ENCODE measurements around the gene AGRN. TPM values are rescaled to one million over a fixed set of nuclear protein-coding genes. Genes with fewer than 3 reads are reported as not detected.

AGRN gene
- total RNA-seq, 8 experiments from 2014 or later, result 27.0 to 120 (median 64.2) TPM

DNA sequence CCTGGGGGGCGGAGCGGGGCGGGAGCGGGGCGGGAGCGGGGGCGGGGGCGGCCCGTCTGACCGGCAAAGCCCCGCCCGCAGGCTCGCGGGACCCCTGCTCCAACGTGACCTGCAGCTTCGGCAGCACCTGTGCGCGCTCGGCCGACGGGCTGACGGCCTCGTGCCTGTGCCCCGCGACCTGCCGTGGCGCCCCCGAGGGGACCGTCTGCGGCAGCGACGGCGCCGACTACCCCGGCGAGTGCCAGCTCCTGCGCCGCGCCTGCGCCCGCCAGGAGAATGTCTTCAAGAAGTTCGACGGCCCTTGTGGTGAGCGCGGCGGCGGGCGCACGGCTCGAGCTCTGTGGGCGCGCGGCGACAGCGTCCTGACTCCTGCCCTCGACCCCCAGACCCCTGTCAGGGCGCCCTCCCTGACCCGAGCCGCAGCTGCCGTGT, 21.2 kb downstream of the AGRN start:
- 40% methylated on average over 4 of the region's 60 CpGs; no CpG with 5 or more reads in 9 of the 10 experiments for WGBS, 10 experiments
- H3K4me1 ChIP-seq (replicated peaks in 1 of 2), result peaks cover 27 to 32% of the 10 kb centered on the region in 2 donors
- H3K27ac ChIP-seq, result no peak overlapping the region
- ATAC-seq (replicated peaks in 6 of 8), result peak in 7 of 8 experiments; percentile 10 to 44 (median 36)
- in situ Hi-C loops (cut with MboI; ENCODE audit: low pct_unique_long_range_greater_than_20kb in 2 of 9, low sequenced_read_pairs in 9 of 9, unreplicated experiment in 9 of 9), result no loop called here
- peak overlapping the region in 1 of 5 donors; percentile 11 for H3K4me3 ChIP-seq

DNA sequence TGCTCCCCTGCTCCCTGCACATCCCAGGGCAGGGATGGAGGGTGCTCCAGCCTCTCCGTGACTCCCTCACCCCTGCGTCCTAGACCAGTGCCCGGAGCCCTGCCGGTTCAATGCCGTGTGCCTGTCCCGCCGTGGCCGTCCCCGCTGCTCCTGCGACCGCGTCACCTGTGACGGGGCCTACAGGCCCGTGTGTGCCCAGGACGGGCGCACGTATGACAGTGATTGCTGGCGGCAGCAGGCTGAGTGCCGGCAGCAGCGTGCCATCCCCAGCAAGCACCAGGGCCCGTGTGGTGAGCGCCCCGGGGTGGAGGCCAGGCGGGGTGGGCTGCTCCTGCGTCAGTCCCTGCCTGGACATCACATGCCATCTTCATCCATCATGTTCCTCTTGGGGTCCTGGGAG, 22.0 kb downstream of the AGRN start:
- 90 to 100% methylated on average over 8 to 14 of the region's 25 CpGs; no CpG with 5 or more reads in 8 of the 10 experiments for WGBS, 10 experiments
- in situ Hi-C loops (cut with MboI; ENCODE audit: low pct_unique_long_range_greater_than_20kb in 2 of 9, low sequenced_read_pairs in 9 of 9, unreplicated experiment in 9 of 9), result no loop called here
- no peak for ATAC-seq (replicated peaks in 6 of 8)

DNA sequence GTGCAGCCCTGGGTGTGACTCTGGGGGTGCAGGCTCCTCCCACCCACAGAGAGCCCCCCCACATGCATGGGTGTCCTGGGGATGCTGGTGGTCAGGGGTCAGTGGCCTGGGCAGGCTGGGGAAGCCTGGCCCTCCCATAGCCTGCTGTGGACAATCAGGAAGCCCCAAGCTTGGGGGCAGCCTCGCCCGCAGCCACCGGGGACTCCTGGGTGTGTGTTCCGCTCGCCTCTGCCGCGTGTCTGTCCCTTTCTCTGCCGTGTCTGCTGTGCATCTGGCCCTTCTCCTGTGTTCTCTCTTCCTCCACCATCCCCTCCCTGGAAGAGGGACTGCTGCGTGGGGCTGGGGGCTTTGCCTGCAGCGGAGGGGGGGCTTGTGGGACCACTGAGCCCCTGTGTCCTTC, 22.9 kb downstream of the AGRN start:
- in situ Hi-C loops (cut with MboI; ENCODE audit: low pct_unique_long_range_greater_than_20kb in 2 of 9, low sequenced_read_pairs in 9 of 9, unreplicated experiment in 9 of 9), result no loop called here
- H3K4me3 ChIP-seq, result no peak overlapping the region
- ATAC-seq (replicated peaks in 6 of 8), result no peak
- peaks cover 27% of the 10 kb centered on the region in 2 donors for H3K4me1 ChIP-seq (replicated peaks in 1 of 2)
- 67 to 100% methylated on average over 3 to 5 of the region's 10 CpGs; no CpG with 5 or more reads in 8 of the 10 experiments for WGBS, 10 experiments
- H3K27ac ChIP-seq, result no peak overlapping the region

More for the DNA sequence above, 22.0 kb downstream of the AGRN start:
- Histone ChIP-seq H3K4me3 (no peak overlapping the region), H3K4me1 (replicated peaks in 1 of 2) (peaks cover 27 to 31% of the 10 kb centered on the region in 2 donors), H3K27ac (no peak overlapping the region)

DNA sequence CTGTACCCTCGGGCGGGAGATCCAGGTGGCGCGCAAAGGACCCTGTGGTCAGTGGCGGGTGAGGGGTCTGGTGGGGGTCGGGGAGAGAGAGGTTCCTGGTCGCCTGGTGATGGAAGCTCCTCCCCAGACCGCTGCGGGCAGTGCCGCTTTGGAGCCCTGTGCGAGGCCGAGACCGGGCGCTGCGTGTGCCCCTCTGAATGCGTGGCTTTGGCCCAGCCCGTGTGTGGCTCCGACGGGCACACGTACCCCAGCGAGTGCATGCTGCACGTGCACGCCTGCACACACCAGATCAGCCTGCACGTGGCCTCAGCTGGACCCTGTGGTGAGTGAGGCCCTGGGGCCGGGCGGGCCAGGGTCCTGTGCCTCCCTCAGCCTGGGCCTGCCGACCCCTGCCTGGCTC, 23.5 kb downstream of the AGRN start:
- in situ Hi-C loops (cut with MboI; ENCODE audit: low pct_unique_long_range_greater_than_20kb in 2 of 9, low sequenced_read_pairs in 9 of 9, unreplicated experiment in 9 of 9), result no loop called here
- H3K4me1 ChIP-seq (replicated peaks in 1 of 2), result peaks cover 22% of the 10 kb centered on the region in 2 donors
- WGBS, 10 experiments, result 85 to 96% (median 95%) methylated on average over 4 to 10 of the region's 27 CpGs; no CpG with 5 or more reads in 6 of the 10 experiments
- no peak overlapping the region for H3K4me3 ChIP-seq
- no peak overlapping the region for H3K27ac ChIP-seq
- no peak for ATAC-seq (replicated peaks in 6 of 8)

DNA sequence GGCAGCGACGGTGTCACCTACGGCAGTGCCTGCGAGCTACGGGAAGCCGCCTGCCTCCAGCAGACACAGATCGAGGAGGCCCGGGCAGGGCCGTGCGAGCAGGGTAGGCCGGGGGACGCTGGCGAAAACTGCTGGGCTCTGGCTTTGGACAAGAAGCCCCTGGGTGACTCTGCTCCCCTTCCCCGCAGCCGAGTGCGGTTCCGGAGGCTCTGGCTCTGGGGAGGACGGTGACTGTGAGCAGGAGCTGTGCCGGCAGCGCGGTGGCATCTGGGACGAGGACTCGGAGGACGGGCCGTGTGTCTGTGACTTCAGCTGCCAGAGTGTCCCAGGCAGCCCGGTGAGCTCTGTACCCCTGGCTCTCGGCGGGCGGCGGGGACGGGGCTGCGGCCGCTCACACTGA, 24.0 kb downstream of the AGRN start:
- no peak for ATAC-seq (replicated peaks in 6 of 8)
- 87 to 96% (median 93%) methylated on average over 5 to 13 of the region's 33 CpGs; no CpG with 5 or more reads in 7 of the 10 experiments for WGBS, 10 experiments
- H3K27ac ChIP-seq, result no peak overlapping the region
- in situ Hi-C loops (cut with MboI; ENCODE audit: low pct_unique_long_range_greater_than_20kb in 2 of 9, low sequenced_read_pairs in 9 of 9, unreplicated experiment in 9 of 9), result no loop called here
- H3K4me1 ChIP-seq (replicated peaks in 1 of 2), result peaks cover 16 to 17% of the 10 kb centered on the region in 2 donors
- no peak overlapping the region for H3K4me3 ChIP-seq

DNA sequence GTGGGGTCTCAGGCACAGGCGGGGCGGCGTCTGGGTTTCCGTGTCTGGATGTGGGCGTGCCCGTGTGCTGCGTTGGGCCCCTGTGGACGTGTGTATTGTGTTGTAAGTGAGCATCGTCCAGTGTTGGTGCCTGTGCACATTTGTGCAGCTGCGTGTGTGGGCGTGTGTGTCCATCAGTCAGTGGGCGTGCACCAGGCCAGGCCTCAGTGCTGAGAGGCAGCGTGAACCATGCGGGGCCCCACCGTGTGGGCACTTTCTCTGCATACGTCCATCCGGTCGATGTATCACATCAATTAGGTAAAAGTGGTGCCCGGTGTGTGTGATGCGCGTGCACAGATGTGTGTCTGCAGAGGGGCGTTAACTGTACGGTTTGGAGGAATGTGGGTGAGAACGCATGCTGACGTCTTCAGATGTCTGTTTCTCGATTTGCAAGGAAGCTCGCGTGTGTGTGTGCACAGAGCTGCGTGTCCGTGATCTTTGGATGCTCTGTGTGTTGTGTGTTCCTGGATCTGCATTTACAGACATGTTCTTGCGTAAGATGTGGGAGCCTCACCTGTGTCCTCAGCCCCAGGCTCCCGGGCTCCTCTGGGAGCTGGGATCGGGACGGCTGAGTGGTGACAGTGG, 24.6 kb downstream of the AGRN start:
- Histone ChIP-seq H3K4me1 (replicated peaks in 1 of 2) (peaks cover 10% of the 10 kb centered on the region in 2 donors), H3K27ac (no peak overlapping the region), H3K4me3 (no peak overlapping the region)
- no peak for ATAC-seq (replicated peaks in 6 of 8)
- in situ Hi-C loops (cut with MboI; ENCODE audit: low pct_unique_long_range_greater_than_20kb in 2 of 9, low sequenced_read_pairs in 9 of 9, unreplicated experiment in 9 of 9), result no loop called here
- WGBS, 10 experiments, result 81 to 100% (median 94%) methylated on average over 4 to 19 of the region's 34 CpGs; no CpG with 5 or more reads in 4 of the 10 experiments

DNA sequence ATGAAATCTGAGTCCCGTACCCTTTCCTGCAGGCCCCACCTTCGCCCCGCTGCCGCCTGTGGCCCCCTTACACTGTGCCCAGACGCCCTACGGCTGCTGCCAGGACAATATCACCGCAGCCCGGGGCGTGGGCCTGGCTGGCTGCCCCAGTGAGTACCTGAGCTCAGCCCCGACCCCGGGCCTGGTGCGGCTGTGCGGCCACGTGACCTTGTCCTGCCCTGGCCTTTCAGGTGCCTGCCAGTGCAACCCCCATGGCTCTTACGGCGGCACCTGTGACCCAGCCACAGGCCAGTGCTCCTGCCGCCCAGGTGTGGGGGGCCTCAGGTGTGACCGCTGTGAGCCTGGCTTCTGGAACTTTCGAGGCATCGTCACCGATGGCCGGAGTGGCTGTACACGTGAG, 25.2 kb downstream of the AGRN start:
- in situ Hi-C loops (cut with MboI; ENCODE audit: low pct_unique_long_range_greater_than_20kb in 2 of 9, low sequenced_read_pairs in 9 of 9, unreplicated experiment in 9 of 9), result no loop called here
- Histone ChIP-seq H3K27ac (no peak overlapping the region), H3K4me1 (replicated peaks in 1 of 2) (peaks cover 4% of the 10 kb centered on the region in 2 donors), H3K4me3 (no peak overlapping the region)
- WGBS, 10 experiments, result 96 to 100% (median 100%) methylated on average over 1 to 10 of the region's 23 CpGs; no CpG with 5 or more reads in 4 of the 10 experiments
- ATAC-seq (replicated peaks in 6 of 8), result no peak

DNA sequence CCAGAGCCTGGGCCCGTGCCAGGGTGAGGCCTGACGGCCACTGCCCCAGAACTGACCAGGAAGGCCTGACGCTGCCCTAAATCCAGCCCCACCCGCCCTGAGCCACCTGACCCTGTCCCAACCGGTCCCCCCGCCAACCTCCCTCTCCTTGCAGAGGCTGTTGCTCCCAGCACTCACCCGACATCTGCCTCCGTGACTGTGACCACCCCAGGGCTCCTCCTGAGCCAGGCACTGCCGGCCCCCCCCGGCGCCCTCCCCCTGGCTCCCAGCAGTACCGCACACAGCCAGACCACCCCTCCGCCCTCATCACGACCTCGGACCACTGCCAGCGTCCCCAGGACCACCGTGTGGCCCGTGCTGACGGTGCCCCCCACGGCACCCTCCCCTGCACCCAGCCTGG, 26.3 kb downstream of the AGRN start:
- no peak overlapping the region for H3K27ac ChIP-seq
- no peak overlapping the region for H3K4me3 ChIP-seq
- ATAC-seq (replicated peaks in 6 of 8), result no peak
- H3K4me1 ChIP-seq (replicated peaks in 1 of 2), result no peaks in the 10 kb centered on the region
- in situ Hi-C loops (cut with MboI; ENCODE audit: low pct_unique_long_range_greater_than_20kb in 2 of 9, low sequenced_read_pairs in 9 of 9, unreplicated experiment in 9 of 9), result no loop called here
- WGBS, 10 experiments, result no CpG with 5 or more reads among the region's 20 CpGs

DNA sequence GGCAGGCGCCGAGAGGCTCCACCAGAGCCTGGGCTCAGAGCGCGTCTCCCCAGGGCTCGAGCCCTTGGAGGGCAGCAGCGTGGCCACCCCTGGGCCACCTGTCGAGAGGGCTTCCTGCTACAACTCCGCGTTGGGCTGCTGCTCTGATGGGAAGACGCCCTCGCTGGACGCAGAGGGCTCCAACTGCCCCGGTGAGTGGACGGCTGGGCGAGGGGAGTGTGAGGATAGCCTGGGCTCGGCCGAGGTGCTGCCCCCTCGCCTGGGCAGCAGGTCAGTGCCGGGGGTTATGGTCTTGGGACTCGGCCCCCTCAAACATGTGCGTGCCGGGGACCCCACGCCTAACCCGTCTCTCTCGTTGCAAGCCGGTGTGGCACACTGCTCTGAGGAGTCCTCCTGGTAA, 26.8 kb downstream of the AGRN start:
- Histone ChIP-seq H3K4me3 (no peak overlapping the region), H3K4me1 (replicated peaks in 1 of 2) (no peaks in the 10 kb centered on the region), H3K27ac (no peak overlapping the region)
- in situ Hi-C loops (cut with MboI; ENCODE audit: low pct_unique_long_range_greater_than_20kb in 2 of 9, low sequenced_read_pairs in 9 of 9, unreplicated experiment in 9 of 9), result no loop called here
- 100% methylated on average over 2 to 4 of the region's 26 CpGs; no CpG with 5 or more reads in 8 of the 10 experiments for WGBS, 10 experiments
- no peak for ATAC-seq (replicated peaks in 6 of 8)

DNA sequence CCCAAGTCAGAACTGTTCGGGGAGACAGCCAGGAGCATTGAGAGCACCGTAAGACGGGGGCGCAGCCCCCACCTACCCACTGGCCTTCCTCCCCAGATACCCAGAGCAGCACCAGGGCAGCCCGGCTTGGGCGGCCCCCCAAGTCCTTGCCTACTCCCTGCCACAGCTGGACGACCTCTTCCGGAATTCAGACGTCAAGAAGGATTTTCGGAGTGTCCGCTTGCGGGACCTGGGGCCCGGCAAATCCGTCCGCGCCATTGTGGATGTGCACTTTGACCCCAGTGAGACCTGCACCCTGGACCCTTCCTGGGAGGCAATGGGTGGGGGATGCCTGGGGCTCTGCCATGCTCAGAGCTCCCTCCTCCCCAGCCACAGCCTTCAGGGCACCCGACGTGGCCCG, 27.5 kb downstream of the AGRN start:
- Histone ChIP-seq H3K27ac (no peak overlapping the region), H3K4me3 (no peak overlapping the region), H3K4me1 (replicated peaks in 1 of 2) (no peaks in the 10 kb centered on the region)
- ATAC-seq (replicated peaks in 6 of 8), result no peak
- in situ Hi-C loops (cut with MboI; ENCODE audit: low pct_unique_long_range_greater_than_20kb in 2 of 9, low sequenced_read_pairs in 9 of 9, unreplicated experiment in 9 of 9), result no loop called here
- WGBS, 10 experiments, result 87 to 95% (median 91%) methylated on average over 3 to 11 of the region's 19 CpGs; no CpG with 5 or more reads in 6 of the 10 experiments

DNA sequence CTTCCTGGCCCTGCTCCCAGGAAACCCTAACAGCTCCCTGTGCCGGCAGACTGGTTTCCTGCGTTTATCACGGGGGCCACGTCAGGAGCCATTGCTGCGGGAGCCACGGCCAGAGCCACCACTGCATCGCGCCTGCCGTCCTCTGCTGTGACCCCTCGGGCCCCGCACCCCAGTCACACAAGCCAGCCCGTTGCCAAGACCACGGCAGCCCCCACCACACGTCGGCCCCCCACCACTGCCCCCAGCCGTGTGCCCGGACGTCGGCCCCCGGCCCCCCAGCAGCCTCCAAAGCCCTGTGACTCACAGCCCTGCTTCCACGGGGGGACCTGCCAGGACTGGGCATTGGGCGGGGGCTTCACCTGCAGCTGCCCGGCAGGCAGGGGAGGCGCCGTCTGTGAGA, 28.0 kb downstream of the AGRN start:
- Histone ChIP-seq H3K4me3 (no peak overlapping the region), H3K27ac (no peak overlapping the region), H3K4me1 (replicated peaks in 1 of 2) (no peaks in the 10 kb centered on the region)
- ATAC-seq (replicated peaks in 6 of 8), result no peak
- in situ Hi-C loops (cut with MboI; ENCODE audit: low pct_unique_long_range_greater_than_20kb in 2 of 9, low sequenced_read_pairs in 9 of 9, unreplicated experiment in 9 of 9), result no loop called here
- WGBS, 10 experiments, result no CpG with 5 or more reads among the region's 25 CpGs

DNA sequence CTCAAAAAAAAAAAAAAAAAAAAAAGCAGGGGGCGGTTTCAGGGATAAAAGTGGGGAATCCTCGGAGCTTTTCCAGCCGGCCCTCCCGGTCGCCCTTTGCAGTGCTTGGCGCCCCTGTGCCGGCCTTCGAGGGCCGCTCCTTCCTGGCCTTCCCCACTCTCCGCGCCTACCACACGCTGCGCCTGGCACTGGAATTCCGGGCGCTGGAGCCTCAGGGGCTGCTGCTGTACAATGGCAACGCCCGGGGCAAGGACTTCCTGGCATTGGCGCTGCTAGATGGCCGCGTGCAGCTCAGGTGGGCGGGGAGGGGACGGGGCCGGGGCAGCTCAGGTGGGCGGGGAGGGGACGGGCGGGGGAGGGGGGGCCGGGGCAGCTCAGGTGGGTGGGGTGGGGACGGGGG, 28.8 kb downstream of the AGRN start:
- 93 to 99% (median 94%) methylated on average over 5 to 16 of the region's 28 CpGs; no CpG with 5 or more reads in 7 of the 10 experiments for WGBS, 10 experiments
- Histone ChIP-seq H3K27ac (no peak overlapping the region), H3K4me1 (replicated peaks in 1 of 2) (no peaks in the 10 kb centered on the region), H3K4me3 (no peak overlapping the region)
- no peak for ATAC-seq (replicated peaks in 6 of 8)
- in situ Hi-C loops (cut with MboI; ENCODE audit: low pct_unique_long_range_greater_than_20kb in 2 of 9, low sequenced_read_pairs in 9 of 9, unreplicated experiment in 9 of 9), result no loop called here

DNA sequence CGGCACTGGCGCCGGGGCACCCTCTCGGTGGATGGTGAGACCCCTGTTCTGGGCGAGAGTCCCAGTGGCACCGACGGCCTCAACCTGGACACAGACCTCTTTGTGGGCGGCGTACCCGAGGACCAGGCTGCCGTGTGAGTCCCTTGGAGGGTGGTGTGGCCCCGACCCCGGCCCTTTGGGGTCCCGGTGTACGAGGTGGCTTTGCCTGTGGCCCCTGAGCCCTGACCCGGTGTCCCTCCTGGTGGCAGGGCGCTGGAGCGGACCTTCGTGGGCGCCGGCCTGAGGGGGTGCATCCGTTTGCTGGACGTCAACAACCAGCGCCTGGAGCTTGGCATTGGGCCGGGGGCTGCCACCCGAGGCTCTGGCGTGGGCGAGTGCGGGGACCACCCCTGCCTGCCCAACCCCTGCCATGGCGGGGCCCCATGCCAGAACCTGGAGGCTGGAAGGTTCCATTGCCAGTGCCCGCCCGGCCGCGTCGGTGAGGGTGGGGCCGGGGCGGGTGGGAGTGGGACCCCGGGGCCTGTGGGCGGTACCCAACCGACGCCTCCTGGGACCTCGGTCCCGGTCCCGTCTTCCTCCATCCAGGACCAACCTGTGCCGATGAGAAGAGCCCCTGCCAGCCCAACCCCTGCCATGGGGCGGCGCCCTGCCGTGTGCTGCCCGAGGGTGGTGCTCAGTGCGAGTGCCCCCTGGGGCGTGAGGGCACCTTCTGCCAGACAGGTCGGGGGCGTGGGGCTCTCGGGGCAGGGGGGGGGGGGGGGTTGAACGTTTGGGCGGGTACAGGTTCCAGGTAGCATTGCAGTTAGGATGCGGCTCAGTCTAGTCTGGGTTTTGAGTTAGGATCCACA, 29.6 kb downstream of the AGRN start:
- no peak for ATAC-seq (replicated peaks in 6 of 8)
- 89 to 96% methylated on average over 7 to 9 of the region's 57 CpGs; no CpG with 5 or more reads in 8 of the 10 experiments for WGBS, 10 experiments
- Histone ChIP-seq H3K4me3 (no peak overlapping the region), H3K4me1 (replicated peaks in 1 of 2) (no peaks in the 10 kb centered on the region), H3K27ac (no peak overlapping the region)
- in situ Hi-C loops (cut with MboI; ENCODE audit: low pct_unique_long_range_greater_than_20kb in 2 of 9, low sequenced_read_pairs in 9 of 9, unreplicated experiment in 9 of 9), result no loop called here
